GM18517 (cell line): ENCODE measurements around the gene TTC28.
"Not testable (repeated sequence)": the region's sequence is repeated elsewhere in the genome, so short reads cannot be mapped to it uniquely, and the experiment has no call there.

Experiments used
- ATAC-seq: cut with Tn5 transposase; IDR thresholded peaks from one replicate; pipeline ENCODE4 v1.9.1; 2021; ENCODE audit warnings: mild to moderate bottlenecking, moderate library complexity; ENCODE audit not compliant: unreplicated experiment

The TTC28 gene

DNA sequence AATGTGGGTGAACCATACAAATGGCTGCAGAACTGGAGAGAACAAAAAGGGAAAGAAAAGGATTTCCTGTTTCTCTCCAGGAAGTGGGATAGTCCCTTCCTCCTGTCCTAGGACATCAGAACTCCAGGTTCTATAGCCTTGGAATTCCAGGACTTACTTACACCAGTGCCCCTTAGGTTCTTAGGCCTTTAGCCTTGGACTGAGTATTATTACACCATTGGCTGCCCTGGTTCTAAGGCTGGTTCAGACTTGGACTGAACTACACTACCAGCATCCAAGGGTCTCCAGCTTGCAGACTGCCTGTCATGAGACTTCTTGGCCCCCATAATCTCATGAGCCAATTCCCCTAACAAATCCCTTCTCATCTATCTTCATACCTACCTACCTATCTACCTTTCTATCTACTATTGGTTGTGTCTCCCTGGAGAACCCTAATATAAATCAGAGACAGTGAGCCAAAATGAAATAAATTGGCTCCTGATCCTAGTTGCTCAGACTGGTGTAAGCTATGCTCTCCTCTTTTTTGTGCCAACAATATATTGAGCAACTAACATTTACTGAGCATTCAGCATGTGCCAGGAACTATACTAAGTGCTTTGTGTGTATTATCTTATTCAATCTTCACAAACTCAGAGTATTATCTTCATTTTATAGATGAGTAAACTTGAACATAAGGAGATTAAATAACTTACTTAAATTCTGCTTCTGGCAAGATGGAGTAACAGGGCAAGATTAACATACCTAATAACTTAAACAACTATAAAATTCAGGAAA lies 303.7 kb downstream of the TTC28 start:
- ATAC-seq: no peak

DNA sequence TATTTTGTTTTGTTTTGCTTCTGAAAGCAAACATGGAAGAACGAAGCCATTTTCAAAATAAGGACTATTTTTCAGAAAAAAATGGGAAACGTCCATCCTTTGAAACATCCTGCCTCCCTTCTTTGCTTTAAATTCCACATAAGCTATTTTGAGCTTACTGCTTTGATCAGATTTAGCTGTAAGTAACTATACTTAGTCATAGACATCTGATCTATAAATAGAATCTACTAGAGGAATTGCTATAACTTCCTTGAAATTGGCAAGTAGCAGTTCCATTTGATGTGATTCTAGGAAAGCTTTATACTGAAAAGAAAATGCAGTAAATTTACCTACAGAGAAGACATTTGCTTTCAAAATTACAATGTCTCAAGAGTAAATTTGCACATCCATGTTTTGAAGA lies 305.8 kb downstream of the TTC28 start:
- ATAC-seq: no peak

DNA sequence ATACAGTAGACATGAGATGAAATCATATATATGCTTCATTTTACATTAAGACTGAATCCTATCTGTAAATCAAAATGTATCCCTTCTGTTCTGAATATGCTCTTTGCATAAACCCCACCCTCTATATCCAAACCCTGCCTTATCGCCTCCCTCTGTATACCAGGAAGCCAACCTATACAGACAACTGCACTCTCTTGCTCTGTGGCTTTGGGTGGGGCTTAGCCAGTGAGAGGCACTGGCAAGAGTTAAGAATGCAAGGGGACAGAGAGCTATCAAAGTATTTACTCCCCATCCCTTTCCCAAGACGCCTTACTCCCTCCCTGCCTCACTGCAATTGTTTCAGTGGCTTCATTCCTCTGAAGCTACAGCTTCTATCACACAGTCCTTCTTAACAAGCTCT lies 309.8 kb downstream of the TTC28 start:
- ATAC-seq: no peak

DNA sequence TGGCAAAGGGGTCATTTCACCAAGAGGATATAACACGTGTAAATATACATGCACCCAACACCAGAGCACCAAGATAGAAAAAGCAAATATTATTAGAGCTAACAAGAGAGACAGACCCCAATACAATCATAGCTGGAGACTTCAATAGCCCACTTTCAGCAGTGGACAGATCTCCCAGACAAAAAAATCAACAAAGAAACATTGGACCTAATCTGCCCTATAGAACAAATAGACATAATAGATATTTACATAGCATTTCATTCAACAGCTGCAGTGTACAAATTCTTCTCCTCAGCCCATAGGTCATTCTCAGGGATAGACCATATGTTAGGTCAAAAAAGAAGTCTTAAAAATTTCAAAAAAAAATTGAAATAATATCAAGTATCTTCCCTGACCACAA lies 312.8 kb downstream of the TTC28 start:
- ATAC-seq: no peak

DNA sequence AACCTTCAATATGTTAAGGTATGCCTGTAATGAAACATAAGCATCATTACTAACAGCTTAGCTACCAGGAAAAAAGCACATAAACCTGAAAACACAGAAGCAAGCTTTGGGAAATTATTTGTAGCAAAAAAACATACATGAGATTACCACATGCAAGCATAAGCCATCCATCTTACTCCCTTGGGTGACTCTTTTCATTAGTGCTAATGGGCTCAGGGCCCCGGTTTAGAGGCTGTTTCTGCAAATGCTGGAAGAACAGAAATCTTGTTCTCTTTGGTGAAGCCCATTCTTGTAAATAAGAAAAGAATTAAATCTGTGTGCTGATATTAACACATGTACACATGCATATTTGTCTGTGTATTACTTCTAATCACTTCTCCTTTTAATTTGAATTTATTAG lies 314.3 kb downstream of the TTC28 start:
- no peak for ATAC-seq

DNA sequence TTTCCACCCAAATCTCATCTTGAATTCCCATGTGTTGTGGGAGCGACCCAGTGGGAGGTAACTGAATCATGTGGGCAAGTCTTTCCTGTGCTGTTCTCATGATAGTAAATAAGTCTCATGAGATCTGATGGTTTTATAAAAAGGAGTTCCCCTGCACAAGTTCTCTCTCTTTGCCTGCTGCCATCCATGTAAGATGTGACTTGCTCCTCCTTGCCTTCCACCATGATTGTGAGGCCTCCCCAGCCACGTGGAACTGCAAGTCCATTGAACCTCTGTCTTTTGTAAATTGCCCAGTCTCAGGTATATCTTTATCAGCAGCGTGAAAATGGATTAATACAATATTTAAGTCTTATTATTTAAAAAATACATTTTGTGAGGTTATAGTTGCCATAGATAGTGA lies 315.5 kb downstream of the TTC28 start:
- ATAC-seq: not testable (repeated sequence)

DNA sequence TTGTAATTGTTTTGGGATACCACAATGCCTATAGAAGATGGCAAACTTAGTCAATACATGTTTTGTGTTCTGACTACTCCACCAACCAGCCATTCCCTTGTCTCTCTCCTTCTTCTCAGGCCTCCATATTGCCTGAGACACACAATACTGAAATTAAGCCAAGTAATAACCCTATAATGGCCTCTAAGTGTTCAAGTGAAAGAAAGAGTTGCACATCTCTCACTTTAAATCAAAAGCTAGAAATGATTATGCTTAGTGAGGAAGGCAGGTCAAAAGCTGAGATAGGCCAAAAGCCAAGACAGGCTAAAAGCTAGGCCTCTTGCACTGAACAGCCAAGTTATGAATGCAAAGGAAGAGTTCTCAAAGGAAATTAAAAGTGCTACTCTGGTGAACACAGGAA lies 318.7 kb downstream of the TTC28 start:
- no peak for ATAC-seq

DNA sequence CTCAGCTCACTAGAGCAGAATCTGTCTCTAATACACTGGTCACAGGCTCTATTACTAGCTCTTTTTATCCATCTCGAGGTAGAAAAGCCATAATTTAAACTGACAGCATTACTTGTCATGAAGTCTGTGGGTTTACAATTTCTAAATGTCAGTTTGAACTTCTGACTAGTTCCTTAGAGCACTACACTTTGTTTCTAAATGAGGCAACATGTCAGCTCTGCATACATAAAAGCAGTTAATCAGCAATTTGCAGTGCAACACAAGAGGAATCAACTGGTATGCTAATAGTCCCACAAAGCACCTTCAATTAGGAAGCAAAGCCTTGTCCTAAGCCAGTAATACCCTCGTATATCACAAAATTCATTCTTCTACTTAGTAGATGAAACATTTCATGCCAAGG lies 321.3 kb downstream of the TTC28 start:
- ATAC-seq: no peak

DNA sequence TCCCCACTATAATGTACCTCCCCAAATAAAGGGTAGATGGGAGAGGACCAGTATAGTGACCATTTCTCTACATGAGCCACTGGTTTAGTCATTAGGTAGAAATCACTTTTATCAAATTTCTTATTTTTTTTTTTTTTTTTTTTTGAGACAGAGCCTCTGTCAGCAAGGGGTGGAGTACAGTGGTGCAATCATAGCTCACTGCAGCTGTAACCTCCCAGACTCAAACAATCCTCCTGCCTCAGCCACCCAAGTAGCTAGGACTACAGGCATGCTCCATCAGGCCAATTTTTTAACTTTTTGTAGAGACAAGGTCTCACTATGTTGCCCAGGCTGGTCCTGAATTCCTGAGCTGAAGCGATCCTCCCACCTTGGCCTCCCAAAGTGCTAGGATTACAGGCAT lies 322.4 kb downstream of the TTC28 start:
- ATAC-seq: no peak

DNA sequence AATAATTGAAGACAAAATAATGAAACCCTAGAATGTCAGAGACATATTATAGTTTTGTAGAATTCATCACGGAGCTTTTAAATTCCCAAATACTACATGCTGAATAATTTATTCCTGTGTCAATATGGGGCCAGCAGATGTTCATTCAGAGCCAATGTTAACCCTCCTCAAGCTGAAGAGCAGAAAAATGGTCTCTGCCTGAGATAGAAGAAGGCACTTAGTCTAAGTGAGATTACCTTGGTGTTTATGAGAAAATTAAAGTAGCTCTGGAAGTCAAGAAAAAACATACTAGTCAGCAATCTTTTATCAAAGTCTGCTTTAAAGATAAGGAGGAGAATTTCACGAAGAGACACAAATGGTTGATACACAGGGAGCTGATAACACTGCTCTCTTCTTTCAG lies 328.2 kb downstream of the TTC28 start:
- ATAC-seq: no peak

DNA sequence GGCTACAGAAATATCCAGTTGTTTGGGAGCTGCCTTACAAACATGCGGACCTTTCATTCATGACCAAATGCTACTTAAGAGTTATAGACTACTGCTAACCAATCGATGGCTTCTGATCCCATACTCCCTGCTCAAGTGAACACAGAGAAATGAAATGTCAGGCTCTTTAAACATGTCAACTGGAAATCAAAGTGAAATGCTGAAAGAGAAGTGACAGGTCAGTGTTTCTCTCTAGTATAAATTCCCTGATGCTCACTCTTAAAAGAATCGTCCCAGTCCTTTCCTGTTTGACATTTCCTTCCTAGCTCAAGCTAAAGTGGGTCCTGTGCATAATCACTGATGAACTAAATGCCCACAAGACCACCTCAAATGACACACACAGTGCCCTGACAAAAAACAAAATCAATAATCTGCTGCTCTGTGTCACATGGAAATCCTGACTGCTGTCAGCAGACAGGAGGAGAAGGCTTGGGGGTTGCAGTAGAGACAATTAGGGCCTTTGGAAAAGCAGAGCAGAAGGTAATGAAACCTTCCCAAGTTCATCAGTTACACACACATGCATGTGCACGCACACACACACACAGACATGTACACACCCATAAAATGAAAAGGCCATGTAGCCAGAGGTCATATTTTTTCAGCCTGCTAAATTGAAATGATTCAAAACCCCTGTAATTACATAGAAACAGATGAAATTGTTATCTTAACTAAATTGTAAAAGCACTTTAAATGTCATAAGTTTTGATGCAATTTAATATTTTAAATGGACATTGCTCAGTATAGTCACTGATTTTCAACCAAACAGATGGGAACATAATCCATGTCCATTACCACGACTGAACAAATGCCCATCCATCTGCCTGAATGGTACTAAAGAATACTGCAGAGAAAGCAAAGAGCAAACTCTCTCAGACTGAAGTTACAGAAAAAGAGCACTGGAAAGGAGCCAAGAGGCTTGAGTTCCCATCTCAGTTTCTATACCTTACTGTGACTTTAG lies 330.7 kb downstream of the TTC28 start:
- no peak for ATAC-seq

DNA sequence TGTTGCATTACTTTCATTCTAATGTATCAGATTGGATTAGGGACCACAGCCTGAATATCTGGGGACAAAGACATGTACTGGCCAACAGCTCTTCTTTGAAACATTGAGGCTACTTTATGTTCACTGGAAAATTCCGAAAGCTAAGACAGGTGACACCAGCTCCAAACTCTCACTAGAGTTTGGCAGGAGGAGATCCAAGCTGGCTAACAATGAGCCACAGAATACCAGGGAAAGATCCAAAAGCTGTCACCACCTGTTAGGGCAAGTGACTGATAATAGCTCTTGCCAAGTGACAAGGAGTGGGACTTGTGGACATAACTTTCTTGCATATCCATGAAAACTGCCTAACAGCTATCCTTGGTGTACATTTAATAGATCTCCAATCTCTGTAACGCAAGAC lies 333.3 kb downstream of the TTC28 start:
- no peak for ATAC-seq

DNA sequence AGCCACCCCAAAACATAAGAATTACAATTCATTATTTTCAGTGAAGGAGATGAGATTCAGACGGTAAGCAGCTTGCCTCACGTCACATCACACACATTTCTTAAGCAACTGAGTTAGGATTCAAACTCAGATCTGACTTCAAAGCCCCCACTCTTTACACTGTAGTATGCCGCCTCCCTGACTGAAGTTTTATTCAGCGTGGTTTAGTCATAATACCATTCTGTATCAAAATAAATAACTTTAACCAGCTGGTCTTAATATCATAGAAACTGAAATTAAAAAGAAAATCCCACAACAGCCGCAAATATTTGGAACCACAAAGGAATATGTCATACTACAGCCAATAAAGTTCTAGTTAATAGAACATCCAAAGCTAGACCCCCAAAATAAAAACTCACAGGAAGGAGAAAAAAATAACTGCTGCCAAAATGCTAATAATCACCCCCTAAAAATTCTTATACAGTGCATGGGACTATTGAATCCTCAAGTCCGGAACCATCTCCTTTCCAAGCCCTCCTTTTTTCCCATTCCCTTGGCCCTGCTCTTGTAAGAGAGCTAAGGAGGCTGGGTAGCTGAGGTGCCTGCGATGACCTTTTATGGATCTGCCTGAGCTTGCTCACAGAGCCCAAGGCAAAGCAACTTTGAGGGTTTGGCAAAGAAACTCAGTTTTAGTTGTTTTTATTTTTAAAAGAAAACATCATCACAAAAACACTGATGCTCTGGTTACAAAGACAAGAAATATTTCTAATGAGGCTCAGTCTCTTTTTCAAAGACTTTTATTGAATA lies 334.5 kb downstream of the TTC28 start:
- no peak for ATAC-seq

DNA sequence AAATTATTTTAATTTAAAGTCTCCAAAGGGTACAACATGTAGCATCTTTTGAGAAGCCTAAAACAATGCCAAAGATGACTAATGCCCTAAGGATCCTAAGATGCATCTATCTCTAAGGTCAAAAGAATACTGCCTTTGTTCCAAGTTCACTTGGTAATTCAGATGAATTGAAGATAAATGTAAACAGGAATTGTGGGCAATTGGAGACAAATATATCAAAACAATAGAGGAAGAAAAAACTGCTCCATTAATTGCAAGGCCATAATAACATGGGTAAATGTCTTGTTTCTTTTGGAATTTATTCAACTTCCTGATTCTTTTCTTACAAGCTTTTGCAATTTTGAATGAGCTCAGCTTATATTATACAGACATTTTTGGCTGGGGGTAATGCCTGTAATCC lies 338.6 kb downstream of the TTC28 start:
- no peak for ATAC-seq

DNA sequence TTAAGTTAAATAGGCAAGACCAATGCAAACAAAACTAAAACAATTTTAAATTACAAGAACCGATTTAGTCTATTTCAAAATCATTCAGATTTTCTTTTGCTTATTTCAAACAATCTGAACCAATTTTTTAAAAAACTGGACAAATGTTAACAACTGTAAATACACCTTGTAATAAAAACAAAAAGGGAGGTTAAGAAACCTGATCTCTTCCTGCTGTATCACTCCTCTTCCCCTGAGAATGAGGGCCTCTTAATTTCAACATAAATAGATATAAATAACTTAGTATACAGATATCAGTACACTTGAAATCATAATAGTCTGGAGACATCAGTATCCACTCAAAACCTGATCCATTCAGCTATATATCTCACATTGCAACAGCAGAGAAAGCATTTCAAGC lies 346.6 kb downstream of the TTC28 start:
- ATAC-seq: no peak

DNA sequence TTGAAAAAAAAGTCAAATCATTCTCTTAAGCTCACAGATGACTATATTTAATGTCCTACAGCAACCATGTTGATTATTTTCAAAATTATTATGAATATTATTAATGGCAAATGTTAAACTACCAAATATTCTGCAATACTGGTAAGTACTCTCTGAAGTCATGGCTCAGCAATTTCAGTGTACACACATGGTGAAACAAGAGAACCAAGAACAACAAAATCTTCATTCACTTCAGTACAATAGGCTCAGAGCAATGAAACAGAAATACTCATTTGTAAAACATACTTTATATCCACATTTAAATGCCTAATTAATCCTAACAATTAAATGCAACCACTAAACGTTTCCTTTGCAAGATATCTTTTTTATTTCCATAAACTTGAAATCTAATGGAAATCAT lies 347.2 kb downstream of the TTC28 start:
- ATAC-seq: no peak

DNA sequence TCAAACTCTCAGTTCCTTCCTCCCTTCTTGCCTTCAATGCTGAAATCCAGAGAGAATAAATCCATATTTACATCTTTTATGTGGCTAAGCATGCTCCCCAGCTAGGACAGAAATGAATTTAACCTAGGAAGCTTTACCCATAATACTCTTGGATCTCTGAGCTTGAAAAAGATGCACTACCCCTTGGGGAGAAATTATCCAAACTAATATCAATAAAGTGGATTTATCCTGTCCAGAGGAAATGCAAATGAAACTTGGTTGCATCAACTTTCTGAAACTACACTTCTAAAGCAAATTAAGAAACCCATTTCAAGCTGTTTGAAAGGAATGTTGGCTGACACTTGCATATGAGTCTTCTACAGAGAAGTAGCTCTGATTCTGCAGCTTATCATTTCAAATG lies 347.9 kb downstream of the TTC28 start:
- no peak for ATAC-seq

DNA sequence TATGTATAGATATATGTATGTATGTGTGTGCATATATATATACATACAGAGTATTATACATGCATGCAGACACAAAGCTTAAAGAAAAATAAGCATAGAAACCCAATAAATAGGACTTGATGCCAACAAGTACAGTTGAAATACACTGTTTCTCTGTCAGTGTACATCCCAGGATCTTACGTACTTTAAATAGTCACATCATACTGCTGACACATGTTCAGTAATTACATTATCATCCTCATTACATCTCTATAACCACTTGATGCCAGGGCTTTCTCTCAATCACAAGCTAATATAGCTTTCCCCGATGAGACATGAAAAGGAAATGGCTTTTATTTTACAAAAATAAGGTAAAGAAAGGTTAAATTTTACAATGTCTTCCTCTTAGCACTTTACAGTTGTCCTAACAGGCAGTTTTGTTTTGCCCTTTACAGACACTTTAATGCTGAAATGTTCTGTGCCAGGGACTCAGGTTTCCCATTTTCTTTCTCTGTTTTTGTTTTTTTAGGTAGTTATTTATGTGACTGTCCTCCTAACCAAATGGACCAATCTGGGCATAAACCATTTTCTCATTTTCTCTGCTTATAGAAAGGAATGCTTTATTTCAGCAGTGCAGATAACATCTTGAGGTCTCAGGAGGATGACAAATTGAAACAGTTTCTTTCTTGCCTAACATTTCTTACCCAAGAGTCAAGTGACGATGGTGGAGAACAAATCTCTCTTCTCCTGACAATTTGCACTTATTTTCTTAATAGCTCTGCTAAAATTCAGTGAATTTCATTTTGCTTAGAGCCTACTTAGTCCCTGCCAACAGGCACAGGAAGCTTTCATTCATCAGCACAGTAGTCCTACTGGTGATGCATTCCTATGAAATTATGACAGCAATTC lies 350.2 kb downstream of the TTC28 start:
- ATAC-seq: no peak

DNA sequence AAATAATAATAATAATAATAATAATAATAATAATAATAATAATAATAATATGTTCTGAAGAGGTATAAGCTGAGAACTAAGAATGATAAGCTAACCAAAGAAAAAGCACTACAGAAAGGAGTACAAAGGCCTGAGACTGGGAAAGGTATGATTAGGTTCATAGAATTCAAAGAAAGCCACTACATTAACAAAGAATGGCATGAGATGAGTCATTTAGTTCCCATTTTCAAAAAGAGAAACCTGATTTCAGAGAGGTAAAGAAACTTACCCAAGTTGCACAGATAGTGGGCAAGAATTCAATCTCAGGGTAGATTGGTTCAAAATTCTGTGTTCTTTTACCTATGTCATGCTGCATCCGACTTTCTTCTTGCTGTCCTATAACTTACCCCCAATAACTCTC lies 350.9 kb downstream of the TTC28 start:
- ATAC-seq: no peak

DNA sequence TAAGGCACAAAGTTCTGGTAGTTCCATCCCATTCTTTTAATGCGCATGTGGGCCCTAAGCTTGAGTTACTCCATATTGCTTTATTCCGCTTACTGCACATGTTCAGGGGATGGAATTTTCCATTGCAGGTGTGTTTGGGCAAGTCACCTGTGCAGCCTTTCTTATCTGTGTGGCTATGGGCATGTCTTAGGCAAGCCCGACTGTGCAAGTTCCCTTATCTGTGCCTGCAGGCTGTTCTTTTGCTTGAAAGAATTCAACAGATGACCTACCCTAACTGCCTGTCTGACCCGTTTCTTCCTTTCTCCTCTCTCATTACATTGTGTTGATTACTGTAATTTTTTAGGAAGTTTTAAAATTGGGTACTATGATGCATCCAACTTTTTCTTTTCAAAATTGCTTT lies 363.6 kb downstream of the TTC28 start:
- no peak for ATAC-seq
